Measurements from ENCODE around the gene YTHDF1. TPM values are rescaled to one million over a fixed set of nuclear protein-coding genes. Genes with fewer than 3 reads are reported as not detected.

Gene YTHDF1
- total and polyA plus RNA-seq, 2 of the 8 experiments (the other 6 are each of a cell fraction or from before 2014, with no cell fraction given): 32.8 to 66.0 TPM

- Histone ChIP-seq H3K9me3 (ENCODE audit: insufficient read depth in 2 of 2, low read depth in 1 of 2, low read length in 1 of 2) (no peaks in the 10 kb centered on the region), H3K23ac (ENCODE audit: insufficient read length) (no peak overlapping the region), H3K4me3 (ENCODE audit: extremely low read depth in 1 of 4, insufficient read depth in 2 of 4, low read depth in 3 of 4, low read length in 4 of 4) (no peak overlapping the region), H3K79me2 (ENCODE audit: control insufficient read depth in 1 of 2, insufficient read depth in 2 of 2, low read length in 2 of 2) (no peaks in the 10 kb centered on the region), H3K4ac (replicated peaks; ENCODE audit: insufficient read length, low read depth, low read length) (no peak overlapping the region), H4K8ac (ENCODE audit: extremely low read depth, insufficient read depth, low read length) (no peak overlapping the region), H2AFZ (ENCODE audit: low read length) (no peak overlapping the region), H3K9ac (replicated peaks in 1 of 4; ENCODE audit: extremely low read depth in 1 of 4, low read depth in 3 of 4, low read length in 3 of 4) (no peak overlapping the region), H4K20me1 (replicated peaks in 1 of 2; ENCODE audit: control insufficient read depth in 1 of 2, insufficient read depth in 2 of 2, low read length in 2 of 2) (no peaks in the 10 kb centered on the region), H3K4me1 (replicated peaks in 1 of 4; ENCODE audit: control insufficient read depth in 3 of 4, insufficient read depth in 4 of 4, low read length in 3 of 4) (peaks cover 0 to 11% (median 6%) of the 10 kb centered on the region in 4 experiments; a peak in 5 of 7 replicates), H4K91ac (replicated peaks; ENCODE audit: insufficient read length, low read length) (no peak overlapping the region), H3K23me2 (ENCODE audit: low read depth, low read length) (no peaks in the 10 kb centered on the region), H2AK5ac (ENCODE audit: low read depth, low read length) (no peak overlapping the region), H3K56ac (replicated peaks; ENCODE audit: insufficient read length, low read depth, low read length) (no peak overlapping the region), H2BK20ac (ENCODE audit: low read length) (no peak overlapping the region), H2BK5ac (ENCODE audit: low read depth, low read length) (no peak overlapping the region), H3K14ac (ENCODE audit: insufficient read length) (no peak overlapping the region), H2BK15ac (ENCODE audit: low read length) (no peak overlapping the region), H2BK12ac (ENCODE audit: low read depth, low read length) (no peak overlapping the region), H4K5ac (ENCODE audit: insufficient read length, low read depth, low read length) (no peak overlapping the region), H3K27me3 (replicated peaks in 1 of 4; ENCODE audit: control insufficient read depth in 3 of 4, extremely low read depth in 1 of 4, insufficient read depth in 3 of 4, low read length in 3 of 4) (no peaks in the 10 kb centered on the region; a peak in 1 of 7 replicates), H2BK120ac (replicated peaks; ENCODE audit: low read depth, low read length) (no peak overlapping the region), H3K79me1 (ENCODE audit: low read depth, low read length) (no peaks in the 10 kb centered on the region), H3K4me2 (ENCODE audit: insufficient read depth in 1 of 2, low read depth in 2 of 2, low read length in 2 of 2) (no peak overlapping the region), H3K27ac (ENCODE audit: low read depth, low read length) (no peak overlapping the region), H3K18ac (ENCODE audit: extremely low read depth, low read length) (no peak overlapping the region), H3K36me3 (ENCODE audit: control insufficient read depth in 2 of 4, insufficient read depth in 4 of 4, low read length in 3 of 4) (no peaks in the 10 kb centered on the region)
- ChIA-PET CTCF (ENCODE audit: partially characterized antibody) (interaction anchor here (1.1 to 1.5 kb wide), 2 partner anchors 50 to 109 kb away, joined by 3 read pairs; no protein-coding TSS in a partner anchor), POLR2A (ENCODE audit: partially characterized antibody) (interaction anchor here (1.5 to 3.0 kb wide), 2 partner anchors 12 to 14 kb away, joined by 3 to 11 read pairs; no protein-coding TSS in a partner anchor)
- WGBS, 2 experiments (ENCODE audit: extremely low coverage in 1 of 2, insufficient coverage in 1 of 2, insufficient read length in 1 of 2, insufficient replicate concordance in 2 of 2, low coverage in 1 of 2, low lambda C conversion rate in 2 of 2, missing lambda C conversion rate in 1 of 2): 85% methylated on average over 24 of the region's 24 CpGs; no CpG with 5 or more reads in 1 of the 2 experiments
- DNase-seq (ENCODE audit: low read depth in 1 of 2, low spot score in 2 of 2) (no peak), FAIRE-seq (no peak)
- no peak for TF ChIP-seq FOSL1 (IDR thresholded peaks at IDR 0.05; ENCODE audit: insufficient read depth, low read depth, low read length)
- no peak for TF ChIP-seq RAD21 (IDR thresholded peaks at IDR 0.05 in 1 of 2, conservative IDR thresholded peaks at IDR 0.05 in 1 of 2; ENCODE audit: low read depth in 2 of 2, low read length in 2 of 2)
- no peak for TF ChIP-seq CHD2 (IDR thresholded peaks at IDR 0.05; ENCODE audit: low read length)
- no peak for TF ChIP-seq TAF1 (IDR thresholded peaks at IDR 0.05; ENCODE audit: low read depth, low read length)
- TF ChIP-seq NANOG (IDR thresholded peaks at IDR 0.05; ENCODE audit: insufficient read depth, low read depth, low read length, poor library complexity, severe bottlenecking): no peak
- no peak for TF ChIP-seq CTCF (IDR thresholded peaks at IDR 0.05; ENCODE audit: control extremely low read depth in 1 of 3, insufficient read depth in 1 of 3, low read depth in 1 of 3, low read length in 3 of 3)
- no peak for TF ChIP-seq SP1 (IDR thresholded peaks at IDR 0.05; ENCODE audit: low read depth, low read length)
- TF ChIP-seq ASH2L (IDR thresholded peaks at IDR 0.05; ENCODE audit: low read length): no peak
- TF ChIP-seq KDM1A (IDR thresholded peaks at IDR 0.05; ENCODE audit: borderline replicate concordance, low read length): no peak
Measured at GRCh38 chr20:63164484-63165355, 51.2 kb downstream of the YTHDF1 start.

Data from H1 (cell line).